Measurements from ENCODE around the gene UGT1A7.

DNA sequence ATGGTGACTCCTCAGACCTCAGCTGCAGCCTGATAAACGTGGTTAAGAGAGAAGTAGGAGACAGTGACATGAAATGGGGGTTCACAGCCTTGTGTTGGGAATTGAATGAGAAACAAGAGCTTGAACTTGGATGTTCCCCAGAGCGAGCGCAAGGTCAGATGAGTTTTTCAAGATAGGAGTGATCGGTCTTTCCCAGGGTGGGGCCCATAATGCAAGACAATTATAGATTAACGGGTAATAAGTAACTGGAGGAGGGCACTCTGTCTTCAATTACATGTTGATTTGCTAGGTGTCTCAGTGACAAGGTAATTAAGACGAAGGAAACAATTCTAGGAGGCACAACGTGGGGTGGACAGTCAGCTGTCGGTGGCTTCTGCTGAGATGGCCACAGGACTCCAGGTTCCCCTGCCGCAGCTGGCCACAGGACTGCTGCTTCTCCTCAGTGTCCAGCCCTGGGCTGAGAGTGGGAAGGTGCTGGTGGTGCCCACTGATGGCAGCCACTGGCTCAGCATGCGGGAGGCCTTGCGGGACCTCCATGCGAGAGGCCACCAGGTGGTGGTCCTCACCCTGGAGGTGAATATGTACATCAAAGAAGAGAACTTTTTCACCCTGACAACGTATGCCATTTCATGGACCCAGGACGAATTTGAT lies 31.0 kb downstream of the UGT1A7 start, which contains the start of gene UGT1A5:
- TF ChIP-seq ZFX (IDR thresholded peaks at IDR 0.05; ENCODE audit: borderline replicate concordance) = no peak
- TF ChIP-seq, protein P1, sequence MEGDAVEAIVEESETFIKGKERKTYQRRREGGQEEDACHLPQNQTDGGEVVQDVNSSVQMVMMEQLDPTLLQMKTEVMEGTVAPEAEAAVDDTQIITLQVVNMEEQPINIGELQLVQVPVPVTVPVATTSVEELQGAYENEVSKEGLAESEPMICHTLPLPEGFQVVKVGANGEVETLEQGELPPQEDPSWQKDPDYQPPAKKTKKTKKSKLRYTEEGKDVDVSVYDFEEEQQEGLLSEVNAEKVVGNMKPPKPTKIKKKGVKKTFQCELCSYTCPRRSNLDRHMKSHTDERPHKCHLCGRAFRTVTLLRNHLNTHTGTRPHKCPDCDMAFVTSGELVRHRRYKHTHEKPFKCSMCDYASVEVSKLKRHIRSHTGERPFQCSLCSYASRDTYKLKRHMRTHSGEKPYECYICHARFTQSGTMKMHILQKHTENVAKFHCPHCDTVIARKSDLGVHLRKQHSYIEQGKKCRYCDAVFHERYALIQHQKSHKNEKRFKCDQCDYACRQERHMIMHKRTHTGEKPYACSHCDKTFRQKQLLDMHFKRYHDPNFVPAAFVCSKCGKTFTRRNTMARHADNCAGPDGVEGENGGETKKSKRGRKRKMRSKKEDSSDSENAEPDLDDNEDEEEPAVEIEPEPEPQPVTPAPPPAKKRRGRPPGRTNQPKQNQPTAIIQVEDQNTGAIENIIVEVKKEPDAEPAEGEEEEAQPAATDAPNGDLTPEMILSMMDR (IDR thresholded peaks at IDR 0.05) = no peak

All from 22Rv1 (cell line).